ENCODE measurements around the gene HDDC3.
A peak's percentile ranks its signal among the peaks of the same experiment; 100 is the strongest.
"Not testable (repeated sequence)": the region's sequence is repeated elsewhere in the genome, so short reads cannot be mapped to it uniquely, and the experiment has no call there.

HDDC3 gene

DNA sequence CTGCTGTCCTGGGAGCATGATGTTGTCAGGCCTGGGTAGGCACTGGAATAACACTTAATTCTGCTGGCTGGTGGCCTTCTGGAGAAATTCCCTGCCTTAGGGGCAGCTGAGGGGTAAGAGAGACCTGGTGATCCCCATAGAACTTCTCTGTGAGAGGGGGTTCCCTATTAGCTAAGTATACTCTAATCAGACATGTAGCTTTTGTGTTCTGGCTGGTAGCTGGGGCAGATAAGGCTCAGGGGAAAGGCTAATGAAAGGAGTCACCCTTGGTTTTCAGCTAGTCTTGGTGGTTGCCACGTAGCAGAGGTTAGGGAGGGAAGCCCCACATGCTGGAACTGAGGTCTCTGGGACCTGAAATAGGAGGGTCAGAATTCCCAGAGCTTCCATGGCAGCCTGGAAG lies 952 bp upstream of the HDDC3 start:
- FAIRE-seq, result no peak
- DNase-seq (ENCODE audit: insufficient read length, low spot score), result no peak

- DNase-seq (ENCODE audit: insufficient read length, low spot score), result no peak
- no peak for FAIRE-seq
These were observed 277 bp upstream of the HDDC3 start for GRCh38 chr15:90932660-90932991.

DNA sequence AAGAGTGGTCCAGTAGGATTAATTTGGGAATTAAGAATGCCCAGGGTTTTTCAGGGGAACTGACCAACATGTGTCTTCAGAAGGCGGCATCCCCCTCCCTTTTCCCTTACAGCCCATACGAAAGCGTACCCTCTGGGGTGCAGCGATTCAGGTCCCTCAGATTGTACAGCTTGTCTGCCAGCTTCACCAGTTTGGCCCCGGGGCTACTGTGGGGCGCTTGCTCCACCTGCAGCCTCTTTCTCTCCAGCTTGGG lies 848 bp downstream of the HDDC3 start:
- DNase-seq (ENCODE audit: insufficient read length, low spot score) (no peak), FAIRE-seq (no peak)

GRCh38 chr15:90930861-90931574 lies 1.3 kb downstream of the HDDC3 start:
- DNase-seq (ENCODE audit: insufficient read length, low spot score), result no peak
- no peak for FAIRE-seq

DNA sequence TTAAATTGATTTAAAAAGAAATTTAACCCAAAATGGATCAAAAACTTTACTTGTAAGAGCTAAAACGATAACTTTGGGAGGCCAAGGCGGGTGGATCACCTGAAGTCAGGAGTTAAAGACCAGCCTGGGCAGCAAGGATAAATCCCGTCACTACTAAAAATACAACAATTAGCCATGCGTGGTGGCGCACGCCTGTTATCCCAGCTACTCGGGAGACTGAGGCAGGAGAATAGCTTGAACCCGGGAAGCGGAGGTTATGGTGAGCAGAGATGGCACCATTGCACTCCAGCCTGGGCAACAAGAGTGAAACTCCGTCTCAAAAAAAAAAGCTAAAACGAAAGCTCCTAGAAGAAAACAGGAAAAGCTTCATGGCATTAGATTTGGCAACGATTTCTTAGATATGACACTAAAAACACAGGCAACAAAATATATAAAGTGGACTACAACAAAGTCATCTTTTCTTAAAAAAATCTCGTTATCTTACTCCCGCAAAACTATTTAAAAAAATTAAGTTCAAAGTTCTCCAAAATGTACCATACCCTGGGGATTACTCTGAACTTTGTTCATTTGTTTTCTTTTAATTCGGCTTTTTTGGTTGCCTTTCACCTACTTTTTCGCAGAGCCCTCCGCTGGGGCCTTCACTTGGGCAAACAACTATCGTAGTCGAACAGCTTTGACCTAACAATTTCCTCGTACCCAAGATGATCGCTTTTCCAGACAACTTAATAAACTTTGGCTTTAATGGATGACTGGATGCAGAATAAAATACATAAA lies 2.9 kb downstream of the HDDC3 start:
- no peak for FAIRE-seq
- DNase-seq (ENCODE audit: insufficient read length, low spot score), result no peak

- not testable (repeated sequence) for FAIRE-seq; DNase-seq (ENCODE audit: insufficient read length, low spot score)
These were observed 4.2 kb downstream of the HDDC3 start for GRCh38 chr15:90928106-90928505.

DNA sequence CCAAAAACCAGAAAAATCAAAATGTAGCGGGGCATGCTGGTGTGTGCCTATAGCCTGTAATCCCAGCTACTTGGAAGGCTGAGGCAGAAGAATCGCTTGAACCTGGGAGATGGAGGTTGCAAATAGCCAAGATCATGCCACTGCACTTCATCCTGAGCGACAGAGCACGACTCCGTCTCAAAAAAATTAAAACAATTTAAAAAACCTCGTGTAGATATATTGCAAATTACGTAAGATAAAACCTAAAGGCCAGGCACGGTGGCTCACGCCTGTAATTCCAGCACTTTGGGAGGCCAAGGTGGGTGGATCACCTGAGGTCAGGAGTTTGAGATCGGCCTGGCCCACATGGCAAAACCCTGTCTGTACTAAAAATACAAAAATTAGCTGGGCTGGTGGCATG lies 5.6 kb downstream of the HDDC3 start:
- not testable (repeated sequence) for DNase-seq (ENCODE audit: insufficient read length, low spot score); FAIRE-seq

GRCh38 chr15:90924375-90924774 lies 8.0 kb downstream of the HDDC3 start:
- no peak for DNase-seq (ENCODE audit: insufficient read length, low spot score)
- no peak for FAIRE-seq

DNA sequence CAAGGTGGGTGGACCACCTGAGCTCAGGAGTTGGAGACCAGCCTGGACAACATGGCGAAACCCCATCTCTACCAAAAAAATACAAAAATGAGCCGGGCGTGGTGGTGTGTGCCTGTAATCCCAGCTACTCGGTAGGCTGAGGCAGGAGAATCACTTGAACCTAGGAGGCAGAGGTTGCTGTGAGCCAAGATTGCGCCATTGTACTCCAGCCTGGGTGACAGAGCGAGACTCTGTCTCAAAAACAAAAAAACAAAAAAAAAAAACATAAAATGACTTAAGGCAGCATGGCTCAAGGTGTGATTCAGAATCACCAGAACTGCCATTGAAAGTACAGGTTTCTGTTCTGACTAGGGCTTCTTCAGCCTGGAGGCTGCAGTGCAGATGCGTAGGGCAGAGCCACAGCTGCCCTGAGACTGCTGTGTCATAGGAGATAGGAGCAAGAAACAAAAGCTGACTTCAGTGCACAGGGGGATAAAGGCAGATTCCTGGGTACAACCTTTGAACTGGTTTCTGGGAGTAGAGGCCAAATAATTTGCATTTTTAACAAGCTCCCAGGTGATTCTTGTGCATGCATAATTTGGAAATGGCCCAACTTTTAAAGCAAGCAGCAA lies 9.5 kb downstream of the HDDC3 start:
- DNase-seq (ENCODE audit: insufficient read length, low spot score); FAIRE-seq: not testable (repeated sequence)

- no peak for FAIRE-seq
- no peak for DNase-seq (ENCODE audit: insufficient read length, low spot score)
These were observed 10.5 kb downstream of the HDDC3 start for GRCh38 chr15:90921887-90922286.

GRCh38 chr15:90918835-90919234 lies 13.5 kb downstream of the HDDC3 start:
- DNase-seq (ENCODE audit: insufficient read length, low spot score), result no peak

GRCh38 chr15:90918034-90918788 lies 14.1 kb downstream of the HDDC3 start:
- DNase-seq (ENCODE audit: insufficient read length, low spot score) (no peak), FAIRE-seq (peak; percentile 54)

More at GRCh38 chr15:90918835-90919234, 13.5 kb downstream of the HDDC3 start:
- no peak for FAIRE-seq

DNA sequence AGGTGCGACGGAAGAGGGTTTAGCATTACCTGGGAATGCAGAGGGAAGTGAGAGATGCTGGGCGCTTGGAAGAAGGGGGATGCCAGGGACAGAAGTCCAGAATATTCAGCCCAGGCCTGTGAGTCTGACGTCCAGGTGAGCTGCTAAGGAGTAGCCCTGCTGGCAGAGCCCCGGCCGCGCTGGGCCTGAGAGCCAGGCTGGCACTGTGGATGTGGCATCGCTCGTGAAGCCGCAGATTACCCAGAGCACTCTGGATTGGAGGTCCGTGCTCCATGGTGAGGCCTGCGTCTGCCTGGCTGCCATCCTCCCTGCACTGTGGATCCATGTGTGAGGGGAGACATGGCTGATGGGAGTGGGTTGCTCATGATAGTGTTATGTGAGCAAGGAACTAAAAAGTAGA lies 14.8 kb downstream of the HDDC3 start:
- FAIRE-seq, result peak; percentile 16
- no peak for DNase-seq (ENCODE audit: insufficient read length, low spot score)

DNA sequence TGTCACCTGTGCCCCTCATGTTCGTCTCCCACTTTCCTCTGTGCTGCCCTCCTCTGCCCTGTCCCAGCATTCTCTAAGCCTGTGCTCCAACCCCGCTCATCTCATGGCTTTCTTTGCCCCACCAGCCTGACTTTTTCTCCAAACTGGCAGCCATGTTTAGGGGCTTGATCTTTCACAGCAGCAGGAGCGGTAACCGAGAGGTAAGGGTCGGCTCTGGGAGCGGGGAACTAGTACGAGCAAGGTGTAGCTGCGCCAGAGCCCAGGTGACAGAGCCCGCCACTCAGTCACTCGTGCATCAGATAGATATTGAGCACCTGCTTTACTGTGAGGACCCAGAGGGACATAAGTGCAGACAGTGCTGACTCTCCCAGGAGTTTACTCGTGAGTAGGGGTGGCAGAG lies 15.9 kb downstream of the HDDC3 start:
- FAIRE-seq (no peak), DNase-seq (ENCODE audit: insufficient read length, low spot score) (no peak)

DNA sequence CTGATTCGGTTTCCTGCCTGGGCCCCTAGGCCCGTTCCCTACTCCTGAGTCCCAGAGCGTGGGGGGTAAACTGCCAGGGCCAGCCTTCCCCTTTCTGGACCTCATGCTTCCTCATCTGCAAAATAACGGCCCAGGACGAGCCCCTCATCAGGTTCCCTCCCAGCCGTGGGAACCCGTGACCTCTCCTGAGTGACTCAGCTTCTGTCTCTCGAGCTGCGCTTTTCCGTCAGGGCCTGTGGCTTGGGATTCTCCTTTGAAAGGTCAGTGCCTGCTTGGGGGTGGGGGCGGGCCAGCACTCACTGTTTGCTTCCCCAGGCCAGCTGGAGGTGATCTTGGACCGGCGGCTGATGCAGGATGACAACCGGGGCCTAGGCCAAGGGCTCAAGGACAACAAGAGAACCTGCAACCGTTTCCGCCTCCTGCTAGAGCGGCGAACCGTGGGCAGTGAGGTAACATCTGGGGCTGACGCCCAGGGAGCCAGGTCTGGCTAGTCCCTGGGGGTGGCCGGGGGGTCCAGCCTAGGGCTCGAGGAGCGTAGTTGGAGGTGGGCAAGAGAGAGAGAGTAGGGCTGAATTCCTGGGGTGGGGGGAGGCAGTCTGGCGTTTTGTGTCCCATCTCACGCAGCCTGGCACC lies 16.4 kb downstream of the HDDC3 start:
- DNase-seq (ENCODE audit: insufficient read length, low spot score) (no peak), FAIRE-seq (no peak)

DNA sequence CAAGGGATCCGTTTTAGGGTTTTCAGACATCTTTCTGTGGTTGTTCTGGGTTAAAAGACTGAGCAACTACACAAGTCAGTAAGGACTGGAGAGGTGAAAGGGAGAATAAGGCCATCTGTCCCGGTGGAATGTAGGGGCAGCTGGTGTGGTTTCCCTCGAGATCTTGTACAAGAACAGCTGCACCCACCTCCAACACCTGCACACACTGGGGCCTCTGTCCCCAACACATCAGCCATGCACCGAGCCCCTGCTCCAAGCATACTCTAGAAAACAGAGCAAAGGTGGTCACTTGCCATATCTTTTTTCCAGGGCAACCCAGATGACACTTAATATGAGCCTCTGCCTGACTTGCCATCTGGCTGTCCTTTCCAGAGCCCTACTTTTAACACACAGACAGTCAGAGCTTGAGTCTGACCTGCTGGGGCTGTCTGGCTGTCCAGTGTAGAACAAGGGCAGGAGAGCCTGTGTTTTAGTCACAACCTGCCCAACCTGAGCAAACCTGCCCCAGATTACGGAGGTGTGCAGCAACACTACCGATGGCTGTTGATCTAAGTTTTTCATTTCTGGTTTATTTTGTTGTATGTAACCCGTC lies 17.0 kb downstream of the HDDC3 start:
- DNase-seq (ENCODE audit: insufficient read length, low spot score), result no peak
- FAIRE-seq, result no peak

DNA sequence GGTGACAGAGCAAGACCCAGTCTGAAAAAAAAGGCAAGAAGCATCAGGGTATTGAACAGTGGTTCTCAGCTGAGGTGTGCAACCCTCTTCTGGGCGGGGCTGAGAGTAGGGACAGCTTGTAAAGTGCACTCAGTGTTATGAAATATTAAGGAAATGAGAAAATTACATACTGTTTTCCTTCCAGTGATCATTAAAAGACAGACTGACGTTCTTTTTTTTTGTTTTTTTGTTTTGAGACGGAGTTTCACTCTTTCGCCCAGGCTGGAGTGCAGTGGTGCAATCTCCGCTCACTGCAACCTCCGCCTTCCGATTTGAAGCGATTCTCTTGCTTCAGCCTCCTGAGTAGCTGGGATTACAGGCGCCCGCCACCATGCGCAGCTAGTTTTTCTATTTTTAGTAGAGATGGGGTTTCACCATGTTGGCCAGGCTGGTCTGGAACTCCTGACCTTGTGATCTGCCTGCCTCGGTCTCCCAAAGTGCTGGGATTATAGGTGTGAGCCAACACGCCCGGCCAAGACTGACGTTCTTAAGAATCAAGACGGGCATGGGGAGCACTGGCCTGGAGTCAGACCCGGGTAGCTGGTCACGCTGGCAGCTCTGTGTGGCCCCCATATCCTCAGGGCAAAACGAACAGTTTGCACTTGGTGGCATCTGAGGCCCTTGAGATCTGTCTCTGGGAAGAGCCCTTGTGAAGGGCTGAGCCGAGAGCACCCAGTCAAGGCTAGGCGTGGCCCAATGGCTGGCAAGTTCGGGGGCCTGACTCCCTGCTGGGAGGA lies 17.9 kb downstream of the HDDC3 start:
- no peak for FAIRE-seq
- DNase-seq (ENCODE audit: insufficient read length, low spot score), result no peak

GRCh38 chr15:90913398-90913944 lies 18.9 kb downstream of the HDDC3 start:
- FAIRE-seq, result no peak

DNA sequence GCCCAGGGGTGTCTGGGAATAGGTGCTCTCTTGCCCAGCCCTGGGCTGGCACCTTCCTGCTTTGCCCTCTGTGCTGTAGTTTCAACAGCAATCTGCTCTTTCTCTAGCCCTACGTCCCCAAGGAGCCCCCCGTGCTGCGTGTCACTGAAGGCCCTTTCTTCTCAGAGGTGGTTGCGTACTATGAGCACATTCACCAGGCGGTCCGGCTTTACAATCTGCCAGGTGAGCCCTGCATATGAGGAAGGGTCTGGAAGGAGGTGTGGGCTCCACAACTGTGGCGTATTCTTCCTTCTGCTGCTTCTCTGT lies 19.6 kb downstream of the HDDC3 start:
- no peak for FAIRE-seq
- DNase-seq (ENCODE audit: insufficient read length, low spot score), result no peak

More at GRCh38 chr15:90913398-90913944, 18.9 kb downstream of the HDDC3 start:
- DNase-seq (ENCODE audit: insufficient read length, low spot score), result no peak

Measured in HTR-8/SVneo (cell line).